HepG2 (cell line): ENCODE results near the gene PDGFRB. TPM values are rescaled to one million over a fixed set of nuclear protein-coding genes. Genes with fewer than 3 reads are reported as not detected.

Source experiments
- ARID3A ChIP-seq: IDR thresholded peaks from 2 replicates; pipeline ENCODE4 v1.6.1; 2012; ENCODE audit warnings: low read depth, low read length, improper control_type of control experiment
- CREM ChIP-seq, 2 experiments: sonication (generic) in 1 of 2; formaldehyde crosslinking in 1 of 2; IDR thresholded peaks; 2 replicates each; pipeline versions ENCODE4 v1.4.0 to v1.6.1; 2016 to 2020; ENCODE audit warnings: antibody characterized with exemption in 1 of 2, mild to moderate bottlenecking in 1 of 2, missing genetic modification reagents in 1 of 2
- FOXP4 ChIP-seq: sonication (generic); formaldehyde crosslinking; IDR thresholded peaks from 2 replicates; pipeline ENCODE4 v1.4.0; 2020; ENCODE audit warnings: missing genetic modification reagents
- MNT ChIP-seq: fragments of 450-650 bp; IDR thresholded peaks from 2 replicates; pipeline ENCODE4 v1.6.1; 2016
- NR2F2 ChIP-seq: IDR thresholded peaks from 2 replicates; pipeline ENCODE4 v1.6.1; 2012; ENCODE audit warnings: low read depth, inconsistent platforms, borderline replicate concordance
- RCOR2 ChIP-seq: IDR thresholded peaks from 2 replicates; pipeline ENCODE4 v1.6.1; 2016; ENCODE audit warnings: missing biosample characterization, missing genetic modification reagents
- TBX2 ChIP-seq: sonication (generic); formaldehyde crosslinking; IDR thresholded peaks from 2 replicates; pipeline ENCODE4 v1.5.0; 2020; ENCODE audit warnings: missing genetic modification reagents, mild to moderate bottlenecking, borderline replicate concordance
- THRA ChIP-seq: sonication (generic); formaldehyde crosslinking; IDR thresholded peaks from 2 replicates; pipeline ENCODE4 v1.4.0; 2020; ENCODE audit warnings: missing genetic modification reagents, borderline replicate concordance
- ZBED4 ChIP-seq: sonication (generic); formaldehyde crosslinking; IDR thresholded peaks from 2 replicates; pipeline ENCODE4 v1.4.0; 2020; ENCODE audit warnings: missing genetic modification reagents, borderline replicate concordance
- ZBTB37 ChIP-seq: sonication (generic); formaldehyde crosslinking; IDR thresholded peaks from 2 replicates; pipeline ENCODE4 v1.4.0; 2020; ENCODE audit warnings: mild to moderate bottlenecking, missing genetic modification reagents
- ZNF232 ChIP-seq: sonication (generic); formaldehyde crosslinking; IDR thresholded peaks from 2 replicates; pipeline ENCODE4 v1.4.0; 2020; ENCODE audit warnings: missing genetic modification reagents, borderline replicate concordance
- ZNF510 ChIP-seq: sonication (generic); formaldehyde crosslinking; IDR thresholded peaks from 2 replicates; pipeline ENCODE4 v1.4.0; 2020; ENCODE audit warnings: low read depth, mild to moderate bottlenecking, missing genetic modification reagents
- ZNF547 ChIP-seq: sonication (generic); formaldehyde crosslinking; IDR thresholded peaks from 2 replicates; pipeline ENCODE4 v1.5.1; 2020; ENCODE audit warnings: mild to moderate bottlenecking, missing genetic modification reagents
- ZNF691 ChIP-seq: sonication (generic); formaldehyde crosslinking; IDR thresholded peaks from 2 replicates; pipeline ENCODE4 v1.4.0; 2020; ENCODE audit warnings: missing genetic modification reagents, low read depth, mild to moderate bottlenecking, borderline replicate concordance
- polyA plus RNA-seq, 8 experiments: library from polyadenylated mRNA; depleted of rRNA in 3 of 8; stranded (reverse) in 7 of 8; unstranded in 1 of 8; fragments of >200 nt; fragmentation: Illumina TruSeq in 4 of 8; extraction: Trizol in 4 of 8; gene quantifications; 2 replicates each; pipeline versions ENCODE4 v1.2.1 to v1.2.3, GENCODE V29; 2011 to 2016; ENCODE audit warnings: low read depth in 4 of 8, missing spikeins in 1 of 8, mixed read lengths in 1 of 8; ENCODE audit not compliant: insufficient read depth in 1 of 8
- total RNA-seq, 5 experiments: library from RNA; depleted of rRNA; stranded (reverse); fragments of >200 nt; fragmentation: Illumina TruSeq; extraction: Trizol; gene quantifications; 2 replicates each; pipeline ENCODE4 v1.2.3, GENCODE V29; 2016; ENCODE audit warnings: low read depth in 1 of 5

PDGFRB gene
- total and polyA plus RNA-seq, 2 of the 13 experiments (the other 11 are each of a cell fraction or from before 2014, with no cell fraction given): 4.0 to 21.0 TPM

GRCh38 chr5:150129813-150130492, 25.7 kb downstream of the PDGFRB start (continued):
- TF ChIP-seq MNT (no peak), RCOR2 (CRISPR knock-in tag) (no peak), FOXP4 (CRISPR knock-in tag) (0 out of 2 replicates have a peak, but pooled peaks have one; percentile 15), TBX2 (CRISPR knock-in tag) (peak; percentile 38; the same call in 1 of the 2 replicates), NR2F2 (peak; percentile 94), CREM (IDR thresholded peaks at IDR 0.05) (no peak), CREM (CRISPR knock-in tag; IDR thresholded peaks at IDR 0.05) (no peak), ARID3A (0 out of 2 replicates have a peak, but pooled peaks have one; percentile 11), ZNF510 (CRISPR knock-in tag) (no peak), THRA (CRISPR knock-in tag) (peak; percentile 53; the same call in 1 of the 2 replicates), ZNF691 (CRISPR knock-in tag) (0 out of 2 replicates have a peak, but pooled peaks have one; percentile 30), ZNF547 (CRISPR knock-in tag) (0 out of 2 replicates have a peak, but pooled peaks have one; percentile 58), ZBTB37 (CRISPR knock-in tag) (no peak), ZBED4 (peak; percentile 34; the same call in 1 of the 2 replicates), ZNF232 (no peak; the same call in 1 of the 2 replicates)
